Peyer's patch (tissue), 4 donors: ENCODE measurements around the gene REC8.

Experiments used
- POLR2A ChIP-seq, 2 donors: fragments of 450-650 bp; IDR thresholded peaks; one replicate each; pipeline ENCODE4 v1.5.1; 2017; ENCODE audit warnings: antibody characterized with exemption in 2 of 2, mild to moderate bottlenecking in 2 of 2, moderate library complexity in 2 of 2
- TF ChIP-seq, protein P1 (sequence below), 6 experiments: fragments of 450-650 bp in 4 of 6; fragments of 200-600 bp in 2 of 6; sonication (generic) in 1 of 6; IDR thresholded peaks; one replicate each; pipeline ENCODE4 v1.5.1; 2017 to 2019; ENCODE audit warnings: antibody characterized with exemption in 6 of 6, mild to moderate bottlenecking in 3 of 6, moderate library complexity in 1 of 6

GRCh38 chr14:24151404-24152080 is 20.3 kb upstream of the REC8 start:
- TF ChIP-seq, protein P1, sequence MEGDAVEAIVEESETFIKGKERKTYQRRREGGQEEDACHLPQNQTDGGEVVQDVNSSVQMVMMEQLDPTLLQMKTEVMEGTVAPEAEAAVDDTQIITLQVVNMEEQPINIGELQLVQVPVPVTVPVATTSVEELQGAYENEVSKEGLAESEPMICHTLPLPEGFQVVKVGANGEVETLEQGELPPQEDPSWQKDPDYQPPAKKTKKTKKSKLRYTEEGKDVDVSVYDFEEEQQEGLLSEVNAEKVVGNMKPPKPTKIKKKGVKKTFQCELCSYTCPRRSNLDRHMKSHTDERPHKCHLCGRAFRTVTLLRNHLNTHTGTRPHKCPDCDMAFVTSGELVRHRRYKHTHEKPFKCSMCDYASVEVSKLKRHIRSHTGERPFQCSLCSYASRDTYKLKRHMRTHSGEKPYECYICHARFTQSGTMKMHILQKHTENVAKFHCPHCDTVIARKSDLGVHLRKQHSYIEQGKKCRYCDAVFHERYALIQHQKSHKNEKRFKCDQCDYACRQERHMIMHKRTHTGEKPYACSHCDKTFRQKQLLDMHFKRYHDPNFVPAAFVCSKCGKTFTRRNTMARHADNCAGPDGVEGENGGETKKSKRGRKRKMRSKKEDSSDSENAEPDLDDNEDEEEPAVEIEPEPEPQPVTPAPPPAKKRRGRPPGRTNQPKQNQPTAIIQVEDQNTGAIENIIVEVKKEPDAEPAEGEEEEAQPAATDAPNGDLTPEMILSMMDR (IDR thresholded peaks at IDR 0.05) = no peak
- no peak for TF ChIP-seq POLR2A (IDR thresholded peaks at IDR 0.05)
